ENCODE data around the gene GPC5.

Gene GPC5

DNA sequence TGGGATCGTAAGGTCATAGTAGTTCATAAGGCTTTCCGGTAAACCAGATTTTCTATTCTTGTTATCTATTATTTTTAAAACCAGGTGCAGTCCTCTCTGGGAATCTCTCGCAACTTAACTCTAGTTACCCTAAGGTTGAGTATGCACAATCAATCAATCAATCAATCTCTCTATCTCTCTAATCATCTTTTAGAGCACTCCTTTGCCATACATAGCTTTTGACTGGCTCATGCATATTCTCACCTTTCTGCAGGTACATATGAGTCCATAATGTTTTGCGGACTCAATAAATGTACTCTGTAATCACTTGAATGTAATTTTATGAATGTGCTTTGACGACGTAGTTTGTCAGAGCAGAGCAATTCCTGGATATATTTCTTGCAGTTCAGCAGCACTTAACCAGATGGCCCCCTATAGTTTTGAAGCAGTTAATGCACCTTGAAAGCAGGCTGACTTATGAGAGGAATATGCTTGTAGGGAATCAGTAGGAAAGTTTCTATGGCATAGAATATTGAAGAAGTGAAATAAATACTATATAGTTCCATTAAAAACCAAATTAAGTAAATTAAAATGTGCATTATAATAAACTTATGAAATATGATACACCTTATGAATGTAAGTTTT lies 524.7 kb downstream of the GPC5 start:
- no peaks in the 10 kb centered on the region for H3K9me3 ChIP-seq (ENCODE audit: insufficient read depth, low read length)
- no peaks in the 10 kb centered on the region for H3K79me2 ChIP-seq (ENCODE audit: low read length)
- H3K4me1 ChIP-seq (ENCODE audit: low read length), result no peaks in the 10 kb centered on the region
- H2AFZ ChIP-seq (ENCODE audit: low read depth, low read length), result no peak overlapping the region
- H3K4me3 ChIP-seq (ENCODE audit: low read length), result no peak overlapping the region
- H3K27ac ChIP-seq (ENCODE audit: low read length), result no peak overlapping the region
- TF ChIP-seq EZH2phosphoT487 (IDR thresholded peaks at IDR 0.05; ENCODE audit: low read depth), result no peak
- TF ChIP-seq, protein P1, sequence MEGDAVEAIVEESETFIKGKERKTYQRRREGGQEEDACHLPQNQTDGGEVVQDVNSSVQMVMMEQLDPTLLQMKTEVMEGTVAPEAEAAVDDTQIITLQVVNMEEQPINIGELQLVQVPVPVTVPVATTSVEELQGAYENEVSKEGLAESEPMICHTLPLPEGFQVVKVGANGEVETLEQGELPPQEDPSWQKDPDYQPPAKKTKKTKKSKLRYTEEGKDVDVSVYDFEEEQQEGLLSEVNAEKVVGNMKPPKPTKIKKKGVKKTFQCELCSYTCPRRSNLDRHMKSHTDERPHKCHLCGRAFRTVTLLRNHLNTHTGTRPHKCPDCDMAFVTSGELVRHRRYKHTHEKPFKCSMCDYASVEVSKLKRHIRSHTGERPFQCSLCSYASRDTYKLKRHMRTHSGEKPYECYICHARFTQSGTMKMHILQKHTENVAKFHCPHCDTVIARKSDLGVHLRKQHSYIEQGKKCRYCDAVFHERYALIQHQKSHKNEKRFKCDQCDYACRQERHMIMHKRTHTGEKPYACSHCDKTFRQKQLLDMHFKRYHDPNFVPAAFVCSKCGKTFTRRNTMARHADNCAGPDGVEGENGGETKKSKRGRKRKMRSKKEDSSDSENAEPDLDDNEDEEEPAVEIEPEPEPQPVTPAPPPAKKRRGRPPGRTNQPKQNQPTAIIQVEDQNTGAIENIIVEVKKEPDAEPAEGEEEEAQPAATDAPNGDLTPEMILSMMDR (IDR thresholded peaks at IDR 0.05; ENCODE audit: low read depth, low read length), result 0 out of 2 replicates have a peak, but pooled peaks have one; percentile 15
- H3K4me2 ChIP-seq (ENCODE audit: low read length), result no peak overlapping the region
- no peak overlapping the region for H3K9ac ChIP-seq (ENCODE audit: low read length)
- no peaks in the 10 kb centered on the region for H4K20me1 ChIP-seq (ENCODE audit: insufficient read depth, low read length)
- H3K27me3 ChIP-seq (ENCODE audit: low read depth, low read length), result no peaks in the 10 kb centered on the region
- no peaks in the 10 kb centered on the region for H3K36me3 ChIP-seq (replicated peaks; ENCODE audit: low read depth, low read length)

DNA sequence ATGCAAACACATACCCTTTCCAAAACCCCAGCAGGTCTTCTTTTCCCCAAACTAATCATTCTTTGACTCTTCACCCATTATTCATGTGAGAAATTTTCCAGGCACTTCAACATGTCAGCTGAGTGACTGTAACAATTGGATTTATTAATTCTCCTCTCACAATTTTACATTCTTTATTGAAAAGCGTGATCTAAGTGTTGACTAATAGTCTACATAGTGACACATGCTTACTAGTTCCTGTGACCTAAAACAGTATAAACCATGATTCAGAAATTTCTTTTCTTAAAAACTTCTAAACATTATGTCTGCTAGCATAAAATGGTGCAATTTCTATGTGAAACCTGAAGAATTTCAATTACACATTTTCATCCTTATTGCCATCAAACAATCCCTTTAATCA lies 532.3 kb downstream of the GPC5 start:
- no peaks in the 10 kb centered on the region for H3K27me3 ChIP-seq (ENCODE audit: low read depth, low read length)

DNA sequence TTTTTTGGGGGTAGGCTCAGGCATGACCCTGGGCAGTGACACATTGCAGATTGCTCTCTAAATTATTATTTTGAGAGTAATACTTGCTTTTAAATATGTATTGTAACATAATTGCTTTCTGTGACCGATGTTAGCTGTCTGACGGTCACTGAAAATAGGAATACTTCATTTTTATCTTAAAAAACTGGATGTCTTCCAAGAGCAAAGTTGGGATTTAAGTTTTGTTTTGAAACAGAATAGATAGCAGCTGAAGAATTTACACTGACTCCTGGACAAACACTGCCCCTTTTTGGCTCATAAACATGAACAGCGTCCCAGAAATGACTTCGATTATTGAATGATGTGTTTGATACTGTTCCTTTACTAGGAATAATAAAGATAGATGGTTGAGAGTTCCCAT lies 535.9 kb downstream of the GPC5 start:
- H3K4me3 ChIP-seq (ENCODE audit: low read length), result no peak overlapping the region
- H3K9ac ChIP-seq (ENCODE audit: low read length), result no peak overlapping the region
- H3K27me3 ChIP-seq (ENCODE audit: low read depth, low read length), result no peaks in the 10 kb centered on the region
- H3K4me1 ChIP-seq (ENCODE audit: low read length), result no peaks in the 10 kb centered on the region
- no peak overlapping the region for H2AFZ ChIP-seq (ENCODE audit: low read depth, low read length)
- TF ChIP-seq, protein P1 (IDR thresholded peaks at IDR 0.05; ENCODE audit: low read depth, low read length), result no peak
- no peak for TF ChIP-seq EZH2phosphoT487 (IDR thresholded peaks at IDR 0.05; ENCODE audit: low read depth)
- no peak overlapping the region for H3K4me2 ChIP-seq (ENCODE audit: low read length)
- H3K36me3 ChIP-seq (replicated peaks; ENCODE audit: low read depth, low read length), result no peaks in the 10 kb centered on the region
- H3K79me2 ChIP-seq (ENCODE audit: low read length), result no peaks in the 10 kb centered on the region
- no peaks in the 10 kb centered on the region for H3K9me3 ChIP-seq (ENCODE audit: insufficient read depth, low read length)
- no peaks in the 10 kb centered on the region for H4K20me1 ChIP-seq (ENCODE audit: insufficient read depth, low read length)
- no peak overlapping the region for H3K27ac ChIP-seq (ENCODE audit: low read length)

More for the DNA sequence above, 532.3 kb downstream of the GPC5 start:
- Histone ChIP-seq H3K4me1 (ENCODE audit: low read length) (no peaks in the 10 kb centered on the region), H3K9me3 (ENCODE audit: insufficient read depth, low read length) (no peaks in the 10 kb centered on the region), H3K27ac (ENCODE audit: low read length) (no peak overlapping the region), H3K4me3 (ENCODE audit: low read length) (no peak overlapping the region), H3K79me2 (ENCODE audit: low read length) (no peaks in the 10 kb centered on the region), H3K4me2 (ENCODE audit: low read length) (no peak overlapping the region), H4K20me1 (ENCODE audit: insufficient read depth, low read length) (no peaks in the 10 kb centered on the region), H3K36me3 (replicated peaks; ENCODE audit: low read depth, low read length) (no peaks in the 10 kb centered on the region), H2AFZ (ENCODE audit: low read depth, low read length) (no peak overlapping the region), H3K9ac (ENCODE audit: low read length) (no peak overlapping the region)
- TF ChIP-seq EZH2phosphoT487 (IDR thresholded peaks at IDR 0.05; ENCODE audit: low read depth), result no peak
- TF ChIP-seq, protein P1 (IDR thresholded peaks at IDR 0.05; ENCODE audit: low read depth, low read length), result no peak

DNA sequence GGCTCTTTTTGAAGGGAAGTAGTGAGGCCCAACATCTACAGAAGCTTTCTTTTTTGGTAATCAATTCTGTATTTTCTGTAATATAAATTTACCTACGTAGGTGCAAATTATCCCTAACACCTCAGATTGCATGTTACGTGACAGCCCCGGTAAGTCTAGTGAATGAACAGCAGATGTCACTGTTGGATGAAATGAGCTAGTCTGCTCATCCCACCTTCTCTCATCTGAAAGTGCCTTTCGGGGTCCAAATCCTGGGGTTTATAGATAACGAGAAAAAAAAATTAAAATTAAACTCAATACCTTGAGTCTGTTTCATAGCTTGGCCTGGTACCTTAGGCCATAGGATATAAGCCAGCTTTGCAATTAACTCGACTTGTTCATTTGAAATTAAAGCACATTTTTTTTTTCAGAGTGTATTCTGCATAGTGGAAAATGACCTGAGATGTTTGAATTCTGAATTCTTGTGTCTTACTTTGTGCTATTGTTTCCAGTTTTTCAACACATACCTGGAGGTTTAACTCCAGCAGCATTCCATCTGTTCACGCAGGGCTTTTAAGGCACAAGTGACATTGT lies 548.2 kb downstream of the GPC5 start:
- H3K4me3 ChIP-seq (ENCODE audit: low read length), result peak overlapping the region; percentile 39
- no peak overlapping the region for H3K9ac ChIP-seq (ENCODE audit: low read length)
- no peak for TF ChIP-seq EZH2phosphoT487 (IDR thresholded peaks at IDR 0.05; ENCODE audit: low read depth)
- TF ChIP-seq, protein P1 (IDR thresholded peaks at IDR 0.05; ENCODE audit: low read depth, low read length), result peak; percentile 87
- H2AFZ ChIP-seq (ENCODE audit: low read depth, low read length), result no peak overlapping the region
- no peak overlapping the region for H3K27ac ChIP-seq (ENCODE audit: low read length)
- H3K79me2 ChIP-seq (ENCODE audit: low read length), result no peaks in the 10 kb centered on the region
- H3K27me3 ChIP-seq (ENCODE audit: low read depth, low read length), result peaks cover 6% of the 10 kb centered on the region; the same call in 1 of the 2 replicates
- 0 out of 2 replicates have a peak, but pooled peaks cover 2% of the 10 kb centered on the region for H3K4me1 ChIP-seq (ENCODE audit: low read length)
- no peaks in the 10 kb centered on the region for H3K9me3 ChIP-seq (ENCODE audit: insufficient read depth, low read length)
- H3K4me2 ChIP-seq (ENCODE audit: low read length), result peak overlapping the region; percentile 57
- no peaks in the 10 kb centered on the region for H3K36me3 ChIP-seq (replicated peaks; ENCODE audit: low read depth, low read length)
- no peaks in the 10 kb centered on the region for H4K20me1 ChIP-seq (ENCODE audit: insufficient read depth, low read length)

All from OCI-LY3 (cell line).